HepG2 (cell line): ENCODE results near the gene MARS2. TPM values are rescaled to one million over a fixed set of nuclear protein-coding genes. Genes with fewer than 3 reads are reported as not detected.
"Not testable (repeated sequence)": the region's sequence is repeated elsewhere in the genome, so short reads cannot be mapped to it uniquely, and the experiment has no call there.

Experiments
- ATAC-seq: fragments of 200-7000 bp; cut with Tn5 transposase; 3 replicates; pipeline ENCODE4 v1.9.1; 2020; ENCODE audit warnings: mild to moderate bottlenecking, moderate library complexity
- BruUV-seq: library from RNA; stranded (reverse); fragments of 400-500 nt; replicated peaks from 2 replicates; lab custom pipeline; 2021; lab: Mats Ljungman, UMichigan
- CTCF ChIA-PET: fragments of 300-600 bp; formaldehyde crosslinking; extraction: SDS; loops from one replicate; lab custom pipeline; 2021; ENCODE audit warnings: low total read pairs, inconsistent platforms, low intra/inter-chr PET ratio; lab: Yijun Ruan, JAX
- POLR2A ChIA-PET: fragments of 350-600 bp; sonication (Branson Sonifier 250); formaldehyde crosslinking; loops from one replicate; lab custom pipeline; 2020; ENCODE audit warnings: antibody characterized with exemption, inconsistent platforms; lab: Yijun Ruan, JAX
- DNase-seq: peaks from one replicate; pipeline ENCODE4 v3.0.0-alpha.2; 2015; ENCODE audit warnings: low spot score
- FAIRE-seq: peaks from 3 replicates; lab custom pipeline; 2011; peaks lifted over from hg19 to GRCh38; lab: Jason Lieb, UNC
- H2AFZ ChIP-seq: one replicate; pipeline ENCODE4 v1.6.1; 2011; ENCODE audit warnings: low read length, inconsistent platforms
- H3K27ac ChIP-seq: fragments of 300-600 bp; 3 replicates; pipeline ENCODE4 v1.8.0; 2011; ENCODE audit warnings: mixed run types, mild to moderate bottlenecking, mixed read lengths, low read length, inconsistent platforms; ENCODE audit not compliant: insufficient read depth; ENCODE audit errors: extremely low read length
- H3K27me3 ChIP-seq, 2 experiments: fragments of 200-600 bp in 1 of 2; 2 replicates in 1 of 2; 3 replicates in 1 of 2; pipeline versions ENCODE4 v1.6.0 to v1.8.0; 2011; ENCODE audit warnings: low read length in 2 of 2, mild to moderate bottlenecking in 2 of 2, moderate library complexity in 2 of 2, inconsistent platforms in 1 of 2; ENCODE audit not compliant: insufficient read depth in 2 of 2, control insufficient read depth in 1 of 2
- H3K36me3 ChIP-seq, 2 experiments: fragments of 200-600 bp in 1 of 2; replicated peaks in 1 of 2; 2 replicates in 1 of 2; 3 replicates in 1 of 2; pipeline versions ENCODE4 v1.5.1 to v1.8.0; 2011; ENCODE audit warnings: low read length in 2 of 2, inconsistent platforms in 1 of 2; ENCODE audit not compliant: insufficient read depth in 2 of 2, control insufficient read depth in 1 of 2
- H3K4me1 ChIP-seq: 2 replicates; pipeline ENCODE4 v1.5.1; 2012; ENCODE audit warnings: low read length, inconsistent platforms; ENCODE audit not compliant: insufficient read depth
- H3K4me2 ChIP-seq: 2 replicates; pipeline ENCODE4 v1.6.0; 2011; ENCODE audit warnings: low read depth, low read length, inconsistent platforms
- H3K4me3 ChIP-seq, 3 experiments: fragments of 200-600 bp in 1 of 3; sonication (generic), shearing (Covaris generic) in 1 of 3; replicated peaks in 1 of 3; 2 replicates each; pipeline ENCODE4 v1.5.1; 2011 to 2016; ENCODE audit warnings: low read length in 3 of 3, inconsistent platforms in 2 of 3, low read depth in 2 of 3, mild to moderate bottlenecking in 2 of 3, control low read depth in 1 of 3, mixed read lengths in 1 of 3; ENCODE audit not compliant: insufficient read depth in 1 of 3
- H3K79me2 ChIP-seq: one replicate; pipeline ENCODE4 v1.6.1; 2011; ENCODE audit warnings: low read length, inconsistent platforms; ENCODE audit not compliant: insufficient read depth
- H3K9ac ChIP-seq: 2 replicates; pipeline ENCODE4 v1.6.0; 2011; ENCODE audit warnings: mild to moderate bottlenecking, low read depth, low read length, inconsistent platforms; ENCODE audit not compliant: insufficient read depth
- H3K9me3 ChIP-seq: 2 replicates; pipeline ENCODE4 v1.5.1; 2012; ENCODE audit warnings: mild to moderate bottlenecking, low read length
- H4K20me1 ChIP-seq: 2 replicates; pipeline ENCODE4 v1.6.0; 2011; ENCODE audit warnings: inconsistent platforms, mild to moderate bottlenecking, low read length, moderate library complexity; ENCODE audit not compliant: insufficient read depth
- ARID5B ChIP-seq: IDR thresholded peaks from 2 replicates; pipeline ENCODE4 v1.4.0; 2020; ENCODE audit warnings: mild to moderate bottlenecking, missing genetic modification reagents
- CAMTA2 ChIP-seq: sonication (generic); formaldehyde crosslinking; IDR thresholded peaks from 2 replicates; pipeline ENCODE4 v1.4.0; 2020; ENCODE audit warnings: mild to moderate bottlenecking, missing genetic modification reagents, borderline replicate concordance
- FOXA3 ChIP-seq: IDR thresholded peaks from 2 replicates; pipeline ENCODE4 v1.6.1; 2016; ENCODE audit warnings: missing genetic modification reagents, missing compliant biosample characterization
- FOXK1 ChIP-seq: sonication (generic); formaldehyde crosslinking; IDR thresholded peaks from 2 replicates; pipeline ENCODE4 v1.4.0; 2020; ENCODE audit warnings: low read depth, missing genetic modification reagents, borderline replicate concordance
- GATAD2A ChIP-seq: IDR thresholded peaks from 2 replicates; pipeline ENCODE4 v1.6.1; 2016
- RFX3 ChIP-seq: IDR thresholded peaks from 2 replicates; pipeline ENCODE4 v1.6.1; 2016; ENCODE audit warnings: missing biosample characterization, missing genetic modification reagents
- ZNF281 ChIP-seq: sonication (generic); formaldehyde crosslinking; IDR thresholded peaks from 2 replicates; pipeline ENCODE4 v1.4.0; 2020; ENCODE audit warnings: missing genetic modification reagents, borderline replicate concordance
- ZNF30 ChIP-seq: sonication (generic); formaldehyde crosslinking; IDR thresholded peaks from 2 replicates; pipeline ENCODE4 v1.5.0; 2020; ENCODE audit warnings: mild to moderate bottlenecking, missing genetic modification reagents
- ZNF33A ChIP-seq: sonication (generic); formaldehyde crosslinking; IDR thresholded peaks from 2 replicates; pipeline ENCODE4 v1.5.1; 2020; ENCODE audit warnings: missing genetic modification reagents, mild to moderate bottlenecking, moderate library complexity, borderline replicate concordance
- ZNF777 ChIP-seq: sonication (generic); formaldehyde crosslinking; IDR thresholded peaks from 2 replicates; pipeline ENCODE4 v1.4.0; 2020; ENCODE audit warnings: missing genetic modification reagents
- WGBS: methylation state at CpG from one replicate; pipeline ENCODE4 v1.1.6; 2017; ENCODE audit warnings: low lambda C conversion rate; 5-methylcytosine and 5-hydroxymethylcytosine counted together
- in situ Hi-C: cut with HindIII; loops from 2 replicates; pipeline ENCODE4 v1.10.0; 2017; ENCODE audit warnings: low pct_unique_long_range_greater_than_20kb; ENCODE audit not compliant: extremely low pct_ligation_motif_present
- intact Hi-C: fragments of 100-400 bp; cut with micrococcal nuclease; formaldehyde crosslinking; loops from one replicate; pipeline ENCODE4 v1.10.0; 2022; ENCODE audit not compliant: unreplicated experiment
- polyA plus RNA-seq, 8 experiments: library from polyadenylated mRNA; depleted of rRNA in 3 of 8; stranded (reverse) in 7 of 8; unstranded in 1 of 8; fragments of >200 nt; fragmentation: Illumina TruSeq in 4 of 8; extraction: Trizol in 4 of 8; gene quantifications; 2 replicates each; pipeline versions ENCODE4 v1.2.1 to v1.2.3, GENCODE V29; 2011 to 2016; ENCODE audit warnings: low read depth in 4 of 8, missing spikeins in 1 of 8, mixed read lengths in 1 of 8; ENCODE audit not compliant: insufficient read depth in 1 of 8
- total RNA-seq, 5 experiments: library from RNA; depleted of rRNA; stranded (reverse); fragments of >200 nt; fragmentation: Illumina TruSeq; extraction: Trizol; gene quantifications; 2 replicates each; pipeline ENCODE4 v1.2.3, GENCODE V29; 2016; ENCODE audit warnings: low read depth in 1 of 5

The MARS2 gene
- total and polyA plus RNA-seq, 2 of the 13 experiments (the other 11 are each of a cell fraction or from before 2014, with no cell fraction given) = 6.9 to 16.2 TPM

DNA sequence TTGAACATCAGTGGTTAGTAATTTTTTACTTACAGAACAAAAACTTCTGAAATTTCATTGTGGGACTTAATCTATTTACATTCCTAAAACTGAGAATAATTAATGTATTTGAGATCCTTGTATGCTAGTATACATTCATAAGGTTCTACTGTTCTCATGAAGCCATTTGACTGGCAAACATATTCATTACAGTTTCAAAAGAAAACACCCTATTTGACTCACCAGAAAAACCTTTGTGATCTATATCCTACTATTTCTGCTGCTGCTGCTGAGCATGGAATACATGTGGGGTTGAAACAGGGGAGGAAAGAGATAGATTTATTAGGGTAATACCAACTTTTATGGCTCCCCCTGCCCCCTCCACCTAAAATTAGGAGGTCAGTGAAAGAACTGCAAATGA is 21.8 kb downstream of the MARS2 start:
- Histone ChIP-seq H3K27ac (no peak overlapping the region), H3K4me2 (no peak overlapping the region), H2AFZ (no peak overlapping the region), H3K4me1 (no peaks in the 10 kb centered on the region), H3K9me3 (no peaks in the 10 kb centered on the region), H3K27me3 (no peaks in the 10 kb centered on the region), H4K20me1 (no peaks in the 10 kb centered on the region), H3K4me3 (no peak overlapping the region), H3K79me2 (no peaks in the 10 kb centered on the region), H3K36me3 (no peaks in the 10 kb centered on the region), H3K9ac (no peak overlapping the region)
- in situ Hi-C loops = no loop called here
- no peak for ATAC-seq
- BruUV-seq = no TSS peak
- intact Hi-C loops = loop anchor here (1.0 kb wide), 1 partner anchor 11 kb away; no protein-coding TSS in a partner anchor
- no peak for FAIRE-seq
- ChIA-PET POLR2A (no interaction called here), CTCF (no interaction called here)
- no peak for DNase-seq
- TF ChIP-seq ZNF777 (CRISPR knock-in tag) = no peak
- TF ChIP-seq RFX3 = no peak
- TF ChIP-seq ZNF33A = no peak
- no peak for TF ChIP-seq ZNF30 (CRISPR knock-in tag)
- no peak for TF ChIP-seq CAMTA2 (CRISPR knock-in tag)

- H3K27ac ChIP-seq, H3K36me3 ChIP-seq, FAIRE-seq, H3K4me1 ChIP-seq, H3K27me3 ChIP-seq, H2AFZ ChIP-seq, H3K9me3 ChIP-seq, H4K20me1 ChIP-seq, CTCF ChIA-PET, in situ Hi-C loops, BruUV-seq, DNase-seq, POLR2A ChIA-PET, H3K79me2 ChIP-seq, H3K9ac ChIP-seq, intact Hi-C loops, ATAC-seq, H3K4me3 ChIP-seq: not testable (repeated sequence)
- H3K4me2 ChIP-seq = peak overlapping the region; percentile 12; the same call in 1 of the 2 replicates
- WGBS = 71% methylated on average over 26 of the region's 32 CpGs
- peak; percentile 92 for TF ChIP-seq ZNF281
- TF ChIP-seq FOXK1 (CRISPR knock-in tag) = peak; percentile 23; the same call in 1 of the 2 replicates
- peak; percentile 45; the same call in 1 of the 2 replicates for TF ChIP-seq ARID5B
- TF ChIP-seq FOXA3 (CRISPR knock-in tag) = peak; percentile 50
- TF ChIP-seq GATAD2A (CRISPR knock-in tag) = peak; percentile 27; the same call in 1 of the 2 replicates
Measured at GRCh38 chr2:197728555-197729544, 23.7 kb downstream of the MARS2 start.
